PFSK-1 (cell line): ENCODE measurements around the gene HOXB3.

ENCODE experiments used
- POLR2AphosphoS5 ChIP-seq: IDR thresholded peaks from 2 replicates; pipeline ENCODE4 v1.6.1; 2012; ENCODE audit warnings: low read depth, mild to moderate bottlenecking, control low read depth, low read length, moderate library complexity
- TF ChIP-seq, protein P1 (sequence below), 2 experiments: IDR thresholded peaks; 2 replicates each; pipeline versions ENCODE4 v1.6.1 to v1.8.0; 2011 to 2012; ENCODE audit warnings: low read depth in 2 of 2, low read length in 2 of 2, control low read depth in 1 of 2, inconsistent platforms in 1 of 2, mild to moderate bottlenecking in 1 of 2, moderate library complexity in 1 of 2; ENCODE audit not compliant: insufficient read depth in 1 of 2

DNA sequence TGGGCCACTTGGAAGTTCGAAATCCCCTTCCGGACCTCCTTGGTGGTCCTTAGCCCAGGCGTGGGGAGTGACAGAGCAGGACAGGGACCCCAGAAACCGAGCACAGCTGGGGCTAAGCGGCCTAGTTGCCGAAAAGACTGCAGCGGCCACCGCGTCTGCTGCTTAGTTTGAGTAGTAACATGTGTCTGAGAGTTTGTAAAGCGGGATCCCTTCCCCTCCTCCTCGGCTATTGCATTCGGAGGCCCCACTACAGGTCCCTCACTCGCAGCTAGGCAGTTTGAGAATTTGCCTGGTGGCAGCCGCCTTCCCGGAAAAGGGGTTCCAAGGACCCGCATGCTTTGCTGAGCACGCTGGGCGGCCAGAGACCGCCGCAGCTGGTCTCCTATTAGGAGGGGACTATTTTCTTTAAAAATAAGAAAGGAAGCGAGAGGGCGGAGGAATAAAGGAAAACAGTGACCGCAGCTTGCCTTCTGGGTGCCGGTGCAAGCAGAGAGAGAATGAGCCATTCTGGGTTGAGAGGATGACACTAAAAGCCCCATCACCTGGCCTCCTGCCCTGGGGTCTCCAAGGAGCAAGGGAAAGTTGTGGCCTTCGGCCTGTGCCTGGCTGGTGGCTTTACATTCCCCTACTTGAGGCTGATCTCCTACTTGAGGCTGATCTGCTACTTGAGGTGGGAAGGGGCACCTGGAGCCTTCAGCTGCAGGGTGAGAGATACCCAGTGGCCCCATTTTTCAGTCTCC lies 4.7 kb upstream of the HOXB3 start:
- no peak for TF ChIP-seq POLR2AphosphoS5
- TF ChIP-seq, protein P1, sequence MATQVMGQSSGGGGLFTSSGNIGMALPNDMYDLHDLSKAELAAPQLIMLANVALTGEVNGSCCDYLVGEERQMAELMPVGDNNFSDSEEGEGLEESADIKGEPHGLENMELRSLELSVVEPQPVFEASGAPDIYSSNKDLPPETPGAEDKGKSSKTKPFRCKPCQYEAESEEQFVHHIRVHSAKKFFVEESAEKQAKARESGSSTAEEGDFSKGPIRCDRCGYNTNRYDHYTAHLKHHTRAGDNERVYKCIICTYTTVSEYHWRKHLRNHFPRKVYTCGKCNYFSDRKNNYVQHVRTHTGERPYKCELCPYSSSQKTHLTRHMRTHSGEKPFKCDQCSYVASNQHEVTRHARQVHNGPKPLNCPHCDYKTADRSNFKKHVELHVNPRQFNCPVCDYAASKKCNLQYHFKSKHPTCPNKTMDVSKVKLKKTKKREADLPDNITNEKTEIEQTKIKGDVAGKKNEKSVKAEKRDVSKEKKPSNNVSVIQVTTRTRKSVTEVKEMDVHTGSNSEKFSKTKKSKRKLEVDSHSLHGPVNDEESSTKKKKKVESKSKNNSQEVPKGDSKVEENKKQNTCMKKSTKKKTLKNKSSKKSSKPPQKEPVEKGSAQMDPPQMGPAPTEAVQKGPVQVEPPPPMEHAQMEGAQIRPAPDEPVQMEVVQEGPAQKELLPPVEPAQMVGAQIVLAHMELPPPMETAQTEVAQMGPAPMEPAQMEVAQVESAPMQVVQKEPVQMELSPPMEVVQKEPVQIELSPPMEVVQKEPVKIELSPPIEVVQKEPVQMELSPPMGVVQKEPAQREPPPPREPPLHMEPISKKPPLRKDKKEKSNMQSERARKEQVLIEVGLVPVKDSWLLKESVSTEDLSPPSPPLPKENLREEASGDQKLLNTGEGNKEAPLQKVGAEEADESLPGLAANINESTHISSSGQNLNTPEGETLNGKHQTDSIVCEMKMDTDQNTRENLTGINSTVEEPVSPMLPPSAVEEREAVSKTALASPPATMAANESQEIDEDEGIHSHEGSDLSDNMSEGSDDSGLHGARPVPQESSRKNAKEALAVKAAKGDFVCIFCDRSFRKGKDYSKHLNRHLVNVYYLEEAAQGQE (IDR thresholded peaks at IDR 0.05; ENCODE audit: insufficient read depth in 1 of 2, low read depth in 2 of 2, low read length in 2 of 2) = no peak
